Esophagus muscularis mucosa (tissue), 4 donors: ENCODE data around the gene ZNF536.

Experiments
- CTCF ChIP-seq, 3 experiments: fragments of 200-600 bp in 2 of 3; fragments of 450-650 bp in 1 of 3; sonication (generic) in 2 of 3; IDR thresholded peaks; one replicate each; pipeline ENCODE4 v1.5.1; 2017 to 2019; ENCODE audit warnings: antibody characterized with exemption in 3 of 3, mild to moderate bottlenecking in 2 of 3, moderate library complexity in 1 of 3
- EP300 ChIP-seq: sonication (generic); formaldehyde crosslinking; IDR thresholded peaks from one replicate; pipeline ENCODE4 v1.6.1; 2017; ENCODE audit warnings: antibody characterized with exemption
- POLR2A ChIP-seq: fragments of 450-650 bp; IDR thresholded peaks from one replicate; pipeline ENCODE4 v1.6.1; 2017; ENCODE audit warnings: antibody characterized with exemption, moderate library complexity, mild to moderate bottlenecking, low read depth

- TF ChIP-seq CTCF (IDR thresholded peaks at IDR 0.05) = no peak
- TF ChIP-seq POLR2A = no peak
- no peak for TF ChIP-seq EP300
Measured at GRCh38 chr19:30358821-30359580, 13.2 kb upstream of the ZNF536 start.
